GM19238 (cell line): ENCODE measurements around the gene STK4.
"Not testable (repeated sequence)": the region's sequence is repeated elsewhere in the genome, so short reads cannot be mapped to it uniquely, and the experiment has no call there.

Source experiments
- DNase-seq: peaks from one replicate; pipeline ENCODE4 v3.0.0; 2011; ENCODE audit warnings: low spot score; ENCODE audit not compliant: insufficient read length

STK4 gene

DNA sequence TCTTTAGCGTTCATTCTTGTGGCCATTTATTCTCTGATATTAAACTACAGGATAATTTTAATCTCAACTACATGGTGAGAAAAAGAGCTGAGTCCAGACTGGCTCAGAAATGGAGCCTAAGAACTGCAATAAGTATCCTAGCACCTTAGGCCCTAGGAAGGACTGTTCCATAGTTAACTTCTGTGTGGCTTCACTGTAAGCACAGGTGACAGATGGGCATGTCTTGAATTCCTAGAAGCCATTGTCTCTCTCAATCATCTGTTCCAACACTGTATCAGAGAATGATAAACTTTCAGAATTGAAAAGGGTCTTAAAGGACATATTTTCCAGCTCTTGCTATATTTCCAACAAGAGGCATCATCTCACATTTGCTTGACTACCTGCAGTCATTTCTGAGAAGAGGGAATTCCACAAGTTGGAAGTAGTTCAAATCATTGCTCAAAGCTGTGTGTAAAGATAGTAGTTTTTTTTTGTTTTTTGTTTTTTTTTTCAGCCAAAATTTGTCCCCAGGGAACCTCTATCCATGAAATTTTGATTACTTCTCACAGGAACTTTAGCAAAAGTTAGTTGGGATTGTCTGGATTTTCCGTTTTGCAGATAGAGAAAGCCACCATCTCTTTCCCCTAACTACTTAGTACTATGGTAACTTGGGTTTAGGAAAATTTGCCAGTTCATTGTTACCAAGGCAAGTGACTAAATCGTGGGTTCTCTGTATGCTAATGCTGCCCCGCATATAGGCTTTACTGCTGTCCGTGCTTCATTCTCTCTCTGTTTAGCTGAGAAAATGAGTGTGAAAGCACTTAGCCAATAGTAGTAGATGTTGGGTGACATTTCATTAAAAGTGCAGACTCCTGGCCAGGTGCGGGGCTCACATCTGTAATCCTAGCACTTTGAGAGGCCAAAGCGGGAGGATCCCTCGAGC, 87.4 kb downstream of the STK4 start:
- no peak for DNase-seq

DNA sequence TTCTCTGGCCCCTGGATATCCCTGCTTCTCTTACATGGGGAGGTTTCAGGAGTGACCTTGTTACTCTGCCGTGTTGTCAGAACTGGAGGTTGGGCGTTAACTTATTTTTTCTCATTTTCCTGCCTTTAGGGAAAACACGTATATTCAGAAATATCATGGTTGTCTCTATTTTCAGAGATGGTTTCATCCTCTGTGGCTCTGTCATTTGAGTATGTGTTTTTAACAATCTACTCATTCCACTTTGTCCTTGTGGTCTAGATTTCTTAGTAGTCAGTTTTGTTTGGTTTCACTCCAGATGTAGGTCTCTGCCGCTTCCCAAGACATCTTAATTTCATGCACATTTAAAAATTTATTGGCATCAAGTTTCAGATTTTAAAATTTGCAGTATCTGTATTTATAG, 88.7 kb downstream of the STK4 start:
- no peak for DNase-seq

DNA sequence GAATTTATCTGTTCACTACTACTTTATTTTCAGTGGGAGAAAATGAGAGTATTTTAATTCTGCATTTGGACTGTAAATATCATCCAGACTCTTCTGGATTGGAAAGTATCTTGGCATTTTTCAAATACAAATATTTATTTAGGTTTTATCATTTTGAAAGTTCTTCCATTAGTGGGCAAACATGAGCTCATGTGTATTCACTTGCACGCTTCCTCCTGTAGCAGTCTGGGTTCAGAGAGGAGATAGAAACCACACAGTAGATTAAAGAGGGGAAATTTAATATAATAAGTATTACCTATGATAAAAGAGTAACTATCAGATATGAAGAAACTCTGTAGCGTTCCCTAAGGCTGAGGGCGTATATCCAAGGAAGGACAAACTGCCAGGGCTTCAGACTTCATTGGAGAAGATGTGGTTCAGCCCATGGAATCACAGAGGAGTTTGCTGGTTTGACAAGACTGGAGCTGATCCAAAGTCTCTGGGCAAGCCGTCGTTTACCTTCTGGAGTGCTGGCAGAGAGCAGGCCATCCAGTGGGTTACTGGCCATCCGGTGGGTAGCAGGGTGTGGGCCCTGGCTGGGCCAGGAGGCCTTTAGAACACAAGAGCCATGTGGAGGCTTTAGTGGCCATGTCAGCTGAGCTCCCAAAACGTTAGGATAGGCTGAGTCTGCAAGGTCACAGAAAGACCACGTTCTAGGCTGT, 90.3 kb downstream of the STK4 start:
- DNase-seq = no peak

DNA sequence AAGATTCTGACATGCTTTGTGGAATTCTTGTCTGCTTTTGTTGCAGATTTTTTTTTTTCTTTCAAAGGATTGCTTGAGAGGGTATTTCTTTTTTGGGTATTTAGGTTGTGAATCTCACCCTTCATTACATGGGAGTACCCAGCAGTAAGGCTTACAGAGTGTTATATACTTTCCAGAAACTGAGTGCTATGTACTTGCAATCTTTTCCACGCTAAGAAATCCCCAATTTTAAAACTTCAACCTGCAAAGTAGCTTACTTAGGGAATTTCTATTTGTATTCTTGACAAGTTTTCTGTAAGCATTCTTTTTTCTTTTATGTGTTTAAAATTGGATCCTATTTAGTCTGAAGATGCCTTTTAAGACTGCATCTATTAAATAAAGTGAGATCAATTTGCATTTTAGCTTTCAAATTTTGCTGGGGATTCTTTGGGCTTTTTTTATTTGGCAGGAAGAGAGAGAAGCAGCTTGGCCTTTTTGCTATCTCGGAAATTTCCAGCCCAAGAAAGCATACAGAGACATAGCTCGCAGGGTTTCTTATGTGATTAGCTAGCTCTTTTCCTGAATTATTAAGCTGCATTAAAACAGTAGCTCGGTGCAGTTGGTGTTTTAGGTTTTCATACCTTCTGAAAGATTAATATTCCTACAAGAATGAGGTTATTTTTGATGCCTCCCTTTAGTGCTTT, 92.0 kb downstream of the STK4 start:
- DNase-seq = no peak

DNA sequence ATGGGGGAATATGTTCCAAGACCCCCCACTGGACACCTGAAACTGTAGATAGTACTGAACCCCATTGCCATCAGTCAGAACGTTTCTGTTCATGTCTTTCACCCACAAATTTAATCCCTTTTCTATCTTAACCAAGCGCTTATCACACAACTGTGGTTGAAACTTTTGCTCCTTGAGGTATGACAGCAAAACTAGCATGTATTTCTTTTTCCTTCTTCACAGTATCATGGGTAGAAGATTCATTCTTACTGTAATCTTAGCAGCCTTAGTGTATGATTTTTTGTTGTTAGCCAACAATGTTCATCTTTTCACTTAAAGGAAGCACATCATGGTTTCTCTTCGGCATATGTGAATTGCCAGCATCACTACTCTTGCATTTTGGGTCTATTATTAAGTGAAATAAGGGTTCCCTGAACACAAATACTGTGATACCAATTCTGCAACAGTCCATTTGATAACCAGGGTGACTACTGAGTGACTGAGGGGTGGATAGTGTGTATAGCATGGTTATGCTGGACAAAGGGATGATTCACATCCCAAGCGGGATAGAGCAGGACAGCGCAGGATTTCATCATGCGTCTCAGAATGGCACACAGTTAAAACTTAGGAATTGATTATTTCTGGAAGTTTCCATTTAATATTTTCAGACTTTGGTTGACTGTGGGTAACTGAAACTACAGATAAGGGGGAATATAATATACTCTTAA, 92.9 kb downstream of the STK4 start:
- no peak for DNase-seq

DNA sequence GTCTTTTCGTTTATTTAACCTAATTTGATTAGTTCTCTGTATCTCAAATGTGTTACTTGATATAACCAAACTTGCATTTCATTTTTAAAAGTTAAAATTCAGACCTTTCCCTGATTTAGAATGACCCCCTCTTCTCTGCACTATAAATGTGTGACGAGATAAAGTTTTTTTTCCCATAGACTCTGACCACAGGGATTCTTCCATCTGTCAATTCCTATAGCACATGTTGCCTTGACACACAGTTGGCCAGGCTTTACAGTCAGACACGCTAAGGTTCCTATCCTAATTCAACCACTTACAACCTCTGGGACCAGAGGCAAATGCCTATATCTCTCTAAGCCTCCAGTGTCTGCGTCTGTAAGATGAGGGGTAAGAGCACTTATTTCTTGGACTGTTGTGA, 94.0 kb downstream of the STK4 start:
- no peak for DNase-seq

DNA sequence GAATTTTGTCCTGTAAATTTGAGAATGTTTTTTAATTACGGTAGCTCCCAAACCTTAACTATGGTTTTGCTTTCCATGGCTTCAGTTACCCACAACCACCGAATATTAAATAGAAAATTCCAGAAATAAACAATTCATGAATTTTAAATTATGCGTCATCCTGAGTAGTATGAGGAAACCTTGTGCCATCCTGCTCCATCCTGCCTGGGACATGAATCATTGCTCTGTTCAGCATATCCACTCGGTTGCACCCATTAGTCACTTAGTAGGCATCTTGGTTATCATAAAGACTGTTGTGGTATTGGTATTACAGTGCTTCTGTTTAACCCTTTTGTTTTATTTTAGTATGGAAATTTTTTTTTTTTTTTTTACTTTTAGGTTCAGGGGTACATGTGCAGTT, 94.9 kb downstream of the STK4 start:
- DNase-seq = no peak

DNA sequence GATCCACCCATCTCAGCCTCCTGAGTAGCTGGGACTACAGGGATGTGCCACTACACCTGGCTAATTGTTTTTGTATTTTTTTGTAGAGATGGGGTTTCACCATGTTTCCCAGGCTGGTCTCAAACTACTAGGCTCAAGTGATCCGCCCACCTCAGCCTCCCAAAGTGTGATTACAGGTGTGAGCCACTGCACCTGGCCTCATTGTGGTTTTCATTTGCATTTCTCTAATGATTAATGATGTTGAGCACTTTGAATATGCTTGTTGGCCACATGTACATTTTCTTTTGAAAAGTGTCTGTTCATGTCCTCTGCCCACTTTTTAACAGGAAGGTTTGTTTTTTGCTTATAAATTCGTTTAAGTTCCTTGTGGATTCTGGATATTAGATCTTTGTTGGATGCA, 96.8 kb downstream of the STK4 start:
- not testable (repeated sequence) for DNase-seq

- no peak for DNase-seq
Observed at GRCh38 chr20:45064812-45065211, 98.5 kb downstream of the STK4 start.

DNA sequence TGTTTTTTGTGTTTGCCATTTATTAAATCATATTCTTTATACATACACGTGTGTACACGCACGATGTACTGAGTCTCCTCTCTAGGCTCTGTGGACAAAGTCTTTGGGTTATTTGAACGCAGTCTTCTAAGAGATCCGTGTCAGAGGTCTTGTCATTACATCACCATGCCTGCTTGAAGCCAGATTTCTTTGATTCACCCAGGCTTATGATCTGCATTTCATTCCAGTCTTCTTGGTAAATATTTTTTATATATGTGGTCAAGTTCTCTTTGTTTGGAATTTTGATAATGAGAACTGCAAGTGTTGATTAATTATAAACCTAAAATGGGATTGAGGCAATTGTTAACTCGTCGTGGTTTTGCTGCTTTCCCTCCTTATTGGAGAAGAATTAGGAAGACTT, 100.1 kb downstream of the STK4 start:
- DNase-seq = no peak

- no peak for DNase-seq
Observed at GRCh38 chr20:45067087-45067486, 100.8 kb downstream of the STK4 start.

DNA sequence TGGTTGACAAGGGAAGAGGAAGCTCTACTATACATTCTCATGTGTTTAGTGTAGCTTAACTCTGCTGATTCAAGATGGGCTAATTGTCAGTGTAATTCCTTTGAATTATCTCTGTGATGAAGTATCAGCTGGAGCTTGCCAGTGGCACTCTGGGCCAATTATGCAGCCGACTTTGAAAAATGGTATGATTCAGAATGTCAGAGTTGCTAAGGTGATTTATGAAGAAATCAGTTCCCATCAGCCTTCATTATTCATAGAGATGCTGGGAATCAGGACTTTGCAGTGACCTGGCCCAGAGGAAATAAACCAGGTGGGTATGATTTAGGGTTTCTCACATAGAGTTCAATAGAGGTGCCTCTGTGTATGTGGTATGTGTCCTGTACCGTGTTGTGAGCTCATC, 101.2 kb downstream of the STK4 start:
- no peak for DNase-seq

DNA sequence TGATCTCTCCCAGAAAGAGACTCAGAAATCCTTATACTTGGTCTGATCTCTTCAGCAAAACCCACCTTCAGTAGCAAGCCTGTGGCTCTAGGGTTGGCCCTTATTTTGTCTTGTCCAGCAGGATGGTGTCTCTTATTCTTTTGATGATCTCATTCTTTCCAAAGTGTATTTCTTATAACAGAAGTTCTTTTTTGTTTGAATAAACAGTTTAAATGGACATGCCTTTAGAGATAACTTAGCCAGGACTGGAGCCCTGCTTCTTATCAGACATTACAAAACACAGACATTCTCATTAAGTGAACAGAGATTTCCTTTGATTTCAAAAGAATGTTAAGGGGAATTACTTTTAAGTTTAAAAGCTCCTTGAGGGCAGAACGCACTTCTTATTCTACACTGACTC, 102.9 kb downstream of the STK4 start:
- no peak for DNase-seq

DNA sequence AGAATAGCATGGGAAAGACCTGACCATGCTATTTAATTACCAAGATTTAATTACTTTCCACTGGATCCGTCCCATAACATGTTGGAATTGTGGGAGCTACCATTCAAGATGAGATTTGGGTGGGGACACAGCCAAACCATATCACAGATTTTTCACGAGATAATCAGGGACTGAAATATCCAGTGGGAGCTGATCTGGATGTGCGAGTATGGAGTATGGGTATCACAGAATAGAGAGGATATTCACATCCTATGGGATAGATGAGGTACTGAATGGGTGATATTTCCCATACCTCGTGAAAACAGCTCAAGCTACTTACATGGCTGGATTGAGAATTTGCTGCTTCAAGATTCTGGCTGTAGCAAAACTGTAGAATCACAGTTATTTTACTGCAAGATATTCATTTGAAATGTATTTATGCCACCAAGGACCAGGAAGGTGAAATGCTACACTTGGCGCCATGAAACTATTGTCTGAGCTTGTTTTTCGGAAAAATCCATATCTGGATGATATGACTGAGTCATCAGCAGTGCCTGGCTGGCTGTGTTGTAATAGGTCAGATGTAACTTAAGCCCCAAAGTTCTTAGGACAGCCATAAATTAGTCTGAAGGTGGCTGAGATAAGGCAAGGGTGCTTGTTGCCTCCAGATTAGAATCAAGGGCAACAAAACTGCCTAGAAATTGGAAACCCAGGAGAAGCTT, 104.8 kb downstream of the STK4 start:
- no peak for DNase-seq

GRCh38 chr20:45072066-45072465, 105.8 kb downstream of the STK4 start:
- DNase-seq = no peak

GRCh38 chr20:45073221-45073620, 106.9 kb downstream of the STK4 start:
- DNase-seq = no peak

DNA sequence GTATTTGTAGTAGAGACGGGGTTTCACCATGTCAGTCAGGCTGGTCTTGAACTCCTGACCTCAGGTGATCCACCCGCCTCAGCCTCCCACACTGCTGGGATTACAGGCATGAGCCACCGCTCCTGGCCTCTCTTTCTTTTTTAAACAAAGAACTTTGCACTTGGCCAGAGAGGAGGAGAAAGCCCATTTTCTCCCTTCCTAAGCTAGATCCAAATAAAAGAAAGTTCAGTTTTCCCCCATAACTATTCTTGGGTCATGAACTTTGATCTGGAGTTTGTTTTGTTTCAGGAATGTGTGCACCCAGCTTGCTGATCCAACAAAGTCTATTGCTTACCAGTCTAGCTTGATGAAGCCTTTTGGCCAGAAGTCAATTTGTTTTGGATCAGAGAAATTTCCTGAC, 111.2 kb downstream of the STK4 start:
- no peak for DNase-seq

GRCh38 chr20:45080867-45081624, 114.7 kb downstream of the STK4 start:
- no peak for DNase-seq

GRCh38 chr20:45082468-45082867, 116.2 kb downstream of the STK4 start:
- no peak for DNase-seq

DNA sequence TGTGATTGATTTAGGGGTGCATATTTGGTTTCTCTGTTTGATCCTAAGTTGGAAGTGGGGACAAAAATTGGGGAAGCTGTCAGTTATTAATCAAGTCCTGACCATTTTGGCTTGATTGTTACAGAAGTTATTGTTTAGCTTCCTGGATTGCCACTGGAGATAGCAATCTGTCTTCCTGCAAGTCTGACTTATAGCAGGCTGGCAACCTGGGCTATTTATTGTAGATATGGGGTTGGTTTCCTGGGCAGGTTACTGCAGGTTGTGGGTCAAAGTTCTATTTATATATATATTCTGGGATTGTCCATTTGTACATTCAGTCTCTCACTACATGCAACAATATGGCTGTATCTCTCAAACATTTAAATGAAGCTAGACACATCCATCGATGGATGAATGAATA, 116.8 kb downstream of the STK4 start:
- no peak for DNase-seq
